SK-N-MC (cell line): Measurements from ENCODE around the gene NNT.

Experiments used
- DNase-seq: peaks from one replicate; pipeline ENCODE4 v3.0.0-alpha.2; 2011; ENCODE audit warnings: low read depth, low spot score
- H3K27ac ChIP-seq: fragments of 200-600 bp; sonication (generic); 2 replicates; pipeline ENCODE4 v1.5.1; 2016; ENCODE audit warnings: mixed run types
- H3K36me3 ChIP-seq: fragments of 200-600 bp; sonication (generic); 2 replicates; pipeline ENCODE4 v1.6.1; 2017; ENCODE audit warnings: antibody characterized with exemption, low read length, mixed read lengths; ENCODE audit not compliant: insufficient read depth
- H3K4me3 ChIP-seq: fragments of 200-600 bp; sonication (generic); 2 replicates; pipeline ENCODE4 v1.5.1; 2016
- H3K9ac ChIP-seq: fragments of 200-600 bp; sonication (generic); 2 replicates; pipeline ENCODE4 v1.8.0; 2017; ENCODE audit warnings: mixed run types, mixed read lengths; ENCODE audit not compliant: insufficient read length
- H3K9me3 ChIP-seq: fragments of 200-600 bp; sonication (generic); 2 replicates; pipeline ENCODE4 v1.6.1; 2017; ENCODE audit warnings: low read depth, mild to moderate bottlenecking, antibody characterized with exemption, low read length, moderate library complexity, mixed read lengths
- EZH2 ChIP-seq: fragments of 200-600 bp; sonication (generic); IDR thresholded peaks from one replicate; pipeline ENCODE4 v1.6.1; 2017; ENCODE audit warnings: antibody characterized with exemption
- FOXP2 ChIP-seq: optimal IDR thresholded peaks from 2 replicates; pipeline ENCODE3; 2011; ENCODE audit warnings: mild to moderate bottlenecking, moderate library complexity; ENCODE audit not compliant: insufficient read depth; ENCODE audit errors: extremely low read length, control extremely low read depth
- POLR2AphosphoS5 ChIP-seq: IDR thresholded peaks from 2 replicates; pipeline ENCODE4 v1.6.1; 2012; ENCODE audit warnings: mild to moderate bottlenecking, low read depth, low read length, borderline replicate concordance

The NNT gene

DNA sequence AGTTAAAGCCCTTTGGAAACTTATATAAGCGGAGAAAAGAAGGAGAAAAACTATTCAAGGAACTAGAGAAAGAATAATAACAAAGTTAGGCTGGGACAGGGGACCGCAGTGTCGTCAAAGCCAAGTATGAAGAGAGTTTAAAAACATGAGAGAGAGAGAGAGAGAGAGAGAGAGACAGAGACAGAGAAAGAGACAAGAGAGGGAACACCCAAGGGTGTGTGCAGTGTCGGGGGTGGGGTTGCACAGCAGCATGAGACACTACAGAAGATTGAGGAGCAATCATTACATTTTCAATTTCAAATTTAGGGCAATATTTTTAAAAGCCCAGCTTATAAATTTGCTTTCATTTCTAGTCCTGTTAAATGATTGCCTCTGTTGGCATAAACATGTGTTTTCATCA, 74.3 kb downstream of the NNT start:
- no peak for DNase-seq
- Histone ChIP-seq H3K36me3 (peaks cover 18% of the 10 kb centered on the region), H3K9me3 (no peaks in the 10 kb centered on the region), H3K27ac (no peak overlapping the region), H3K4me3 (no peak overlapping the region), H3K9ac (no peak overlapping the region)
- no peak for TF ChIP-seq EZH2
- no peak for TF ChIP-seq POLR2AphosphoS5
- TF ChIP-seq FOXP2, result no peak

- no peak for DNase-seq
- peaks cover 21% of the 10 kb centered on the region for H3K36me3 ChIP-seq
- H3K9me3 ChIP-seq, result no peaks in the 10 kb centered on the region
- no peak overlapping the region for H3K27ac ChIP-seq
- no peak overlapping the region for H3K9ac ChIP-seq
- H3K4me3 ChIP-seq, result no peak overlapping the region
- no peak for TF ChIP-seq POLR2AphosphoS5
- TF ChIP-seq EZH2, result no peak
- TF ChIP-seq FOXP2, result no peak
Measured at GRCh38 chr5:43679214-43679613, 76.2 kb downstream of the NNT start.

DNA sequence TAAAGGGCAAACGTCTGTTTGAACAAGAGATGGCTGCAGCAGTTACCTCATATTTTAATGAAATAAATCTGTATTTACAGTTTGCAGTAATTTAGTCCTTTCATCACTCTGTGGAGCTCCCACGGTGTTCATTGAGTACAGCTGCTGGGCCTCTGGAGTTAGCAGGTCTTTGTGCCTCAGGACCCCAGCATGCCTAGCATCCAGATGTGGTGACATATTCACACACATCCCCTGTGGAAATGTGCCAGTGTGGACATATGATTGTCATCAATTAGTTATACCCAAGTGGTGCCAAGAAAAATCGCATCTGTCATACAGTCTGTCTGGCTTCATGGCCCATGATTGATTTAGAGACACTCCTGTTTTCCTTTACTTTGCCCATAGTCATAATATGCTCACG, 77.3 kb downstream of the NNT start:
- peaks cover 20% of the 10 kb centered on the region for H3K36me3 ChIP-seq
- DNase-seq, result no peak
- H3K27ac ChIP-seq, result no peak overlapping the region
- no peak overlapping the region for H3K4me3 ChIP-seq
- H3K9ac ChIP-seq, result no peak overlapping the region
- H3K9me3 ChIP-seq, result no peaks in the 10 kb centered on the region
- TF ChIP-seq FOXP2 (no peak), EZH2 (no peak), POLR2AphosphoS5 (no peak)

- no peak for TF ChIP-seq FOXP2
- TF ChIP-seq EZH2, result no peak
- TF ChIP-seq POLR2AphosphoS5, result no peak
- DNase-seq, result no peak
- no peak overlapping the region for H3K27ac ChIP-seq
- H3K36me3 ChIP-seq, result peaks cover 10% of the 10 kb centered on the region; the same call in 1 of the 2 replicates
- H3K9me3 ChIP-seq, result no peaks in the 10 kb centered on the region
- no peak overlapping the region for H3K9ac ChIP-seq
- no peak overlapping the region for H3K4me3 ChIP-seq
Measured at GRCh38 chr5:43683884-43684471, 81.0 kb downstream of the NNT start.

DNA sequence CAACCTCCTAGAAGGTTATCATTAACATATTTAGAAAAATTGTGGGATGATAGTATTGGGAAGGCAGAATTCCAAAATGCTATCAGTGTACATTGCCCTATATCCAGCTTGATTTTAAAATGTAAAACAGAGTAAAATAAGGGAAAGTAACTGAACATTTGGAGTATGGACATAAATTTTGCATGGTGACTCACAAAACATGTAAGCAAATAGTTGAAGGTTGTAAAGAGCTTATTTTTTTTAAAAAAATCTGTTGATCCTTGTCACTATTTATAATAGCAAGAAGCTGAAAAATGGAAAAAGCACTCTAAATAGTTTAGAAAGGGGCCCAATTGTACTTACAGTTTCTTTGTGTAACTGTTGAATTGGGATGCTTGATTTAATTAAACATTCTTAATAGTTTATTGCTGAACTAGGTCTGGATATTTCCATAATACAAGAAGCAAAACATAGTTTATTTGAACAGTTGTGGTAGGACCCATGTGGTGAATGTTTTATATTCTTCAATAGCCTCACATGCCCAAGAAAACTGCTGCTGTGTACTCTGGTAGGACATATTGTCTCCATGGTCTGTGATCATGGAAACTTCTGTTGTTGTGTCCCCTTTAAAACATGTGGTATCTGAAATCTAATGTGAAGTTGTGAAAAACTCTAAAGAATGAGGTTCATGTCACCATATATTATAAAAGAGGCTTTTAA, 82.4 kb downstream of the NNT start:
- no peak for DNase-seq
- Histone ChIP-seq H3K27ac (peak overlapping the region; percentile 71), H3K36me3 (peaks cover 18% of the 10 kb centered on the region; the same call in 1 of the 2 replicates), H3K4me3 (no peak overlapping the region), H3K9ac (no peak overlapping the region), H3K9me3 (no peaks in the 10 kb centered on the region)
- TF ChIP-seq POLR2AphosphoS5, result no peak
- no peak for TF ChIP-seq FOXP2
- TF ChIP-seq EZH2, result no peak

DNA sequence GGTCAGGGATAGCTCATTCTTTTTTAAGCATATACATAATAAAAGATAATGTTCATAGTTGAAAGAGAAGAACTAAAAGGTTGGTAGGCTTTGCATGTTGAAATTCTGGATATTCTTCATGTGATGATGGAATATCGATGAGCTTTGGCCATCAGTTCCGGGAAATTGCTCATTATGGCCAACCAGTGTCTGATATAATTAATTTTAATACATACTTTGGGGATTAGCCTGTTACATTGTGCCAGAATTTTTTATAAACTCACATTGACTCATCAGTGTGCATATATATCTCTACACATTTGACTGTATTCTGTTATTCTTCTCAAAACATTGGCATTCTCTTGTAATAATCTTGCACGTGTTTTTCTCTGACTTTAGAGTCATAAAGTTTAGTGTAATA, 84.3 kb downstream of the NNT start:
- TF ChIP-seq EZH2, result no peak
- no peak for TF ChIP-seq FOXP2
- no peak for TF ChIP-seq POLR2AphosphoS5
- Histone ChIP-seq H3K9ac (no peak overlapping the region), H3K4me3 (no peak overlapping the region), H3K36me3 (peaks cover 18% of the 10 kb centered on the region; the same call in 1 of the 2 replicates), H3K27ac (no peak overlapping the region), H3K9me3 (no peaks in the 10 kb centered on the region)
- DNase-seq, result no peak

- H3K36me3 ChIP-seq, result peaks cover 16% of the 10 kb centered on the region
- H3K9ac ChIP-seq, result no peak overlapping the region
- DNase-seq, result no peak
- no peak overlapping the region for H3K4me3 ChIP-seq
- no peak for TF ChIP-seq FOXP2
- no peak for TF ChIP-seq POLR2AphosphoS5
- no peak for TF ChIP-seq EZH2
- H3K9me3 ChIP-seq, result no peaks in the 10 kb centered on the region
- no peak overlapping the region for H3K27ac ChIP-seq
Measured at GRCh38 chr5:43691275-43691674, 88.3 kb downstream of the NNT start.

DNA sequence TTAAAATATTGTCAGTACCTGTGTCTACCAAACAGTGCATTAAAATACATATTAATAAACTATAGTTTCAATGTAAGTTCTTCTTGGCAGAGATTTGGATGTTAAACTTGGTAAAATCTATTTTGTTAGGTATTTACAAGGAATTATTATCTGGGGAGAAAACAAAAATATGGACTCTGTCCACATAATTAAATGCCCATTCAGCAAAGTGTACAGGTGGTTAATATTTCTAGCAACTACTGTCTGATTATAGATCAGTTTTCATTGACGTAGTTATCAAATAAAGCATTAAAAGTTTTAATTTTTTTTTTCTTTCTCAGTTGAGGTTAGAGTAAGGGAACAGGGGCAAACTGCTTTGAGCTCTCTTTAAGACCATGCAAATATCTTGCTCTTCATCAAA, 88.9 kb downstream of the NNT start:
- H3K27ac ChIP-seq, result no peak overlapping the region
- H3K36me3 ChIP-seq, result peaks cover 12% of the 10 kb centered on the region
- TF ChIP-seq POLR2AphosphoS5 (no peak), EZH2 (no peak)
- H3K4me3 ChIP-seq, result no peak overlapping the region
- H3K9me3 ChIP-seq, result no peaks in the 10 kb centered on the region
- no peak for DNase-seq
- no peak overlapping the region for H3K9ac ChIP-seq

GRCh38 chr5:43693411-43693810, 90.4 kb downstream of the NNT start:
- H3K9ac ChIP-seq, result no peak overlapping the region
- TF ChIP-seq FOXP2 (no peak), POLR2AphosphoS5 (no peak), EZH2 (no peak)
- H3K36me3 ChIP-seq, result peaks cover 12% of the 10 kb centered on the region
- H3K27ac ChIP-seq, result no peak overlapping the region
- no peaks in the 10 kb centered on the region for H3K9me3 ChIP-seq
- DNase-seq, result no peak
- H3K4me3 ChIP-seq, result no peak overlapping the region
